HG03025 (cell line): ENCODE measurements around the gene FNDC3A.

Experiments used
- ATAC-seq: cut with Tn5 transposase; IDR thresholded peaks from one replicate; pipeline ENCODE4 v1.9.1; 2021; ENCODE audit warnings: mild to moderate bottlenecking, moderate library complexity; ENCODE audit not compliant: unreplicated experiment, low FRiP score

Gene FNDC3A

DNA sequence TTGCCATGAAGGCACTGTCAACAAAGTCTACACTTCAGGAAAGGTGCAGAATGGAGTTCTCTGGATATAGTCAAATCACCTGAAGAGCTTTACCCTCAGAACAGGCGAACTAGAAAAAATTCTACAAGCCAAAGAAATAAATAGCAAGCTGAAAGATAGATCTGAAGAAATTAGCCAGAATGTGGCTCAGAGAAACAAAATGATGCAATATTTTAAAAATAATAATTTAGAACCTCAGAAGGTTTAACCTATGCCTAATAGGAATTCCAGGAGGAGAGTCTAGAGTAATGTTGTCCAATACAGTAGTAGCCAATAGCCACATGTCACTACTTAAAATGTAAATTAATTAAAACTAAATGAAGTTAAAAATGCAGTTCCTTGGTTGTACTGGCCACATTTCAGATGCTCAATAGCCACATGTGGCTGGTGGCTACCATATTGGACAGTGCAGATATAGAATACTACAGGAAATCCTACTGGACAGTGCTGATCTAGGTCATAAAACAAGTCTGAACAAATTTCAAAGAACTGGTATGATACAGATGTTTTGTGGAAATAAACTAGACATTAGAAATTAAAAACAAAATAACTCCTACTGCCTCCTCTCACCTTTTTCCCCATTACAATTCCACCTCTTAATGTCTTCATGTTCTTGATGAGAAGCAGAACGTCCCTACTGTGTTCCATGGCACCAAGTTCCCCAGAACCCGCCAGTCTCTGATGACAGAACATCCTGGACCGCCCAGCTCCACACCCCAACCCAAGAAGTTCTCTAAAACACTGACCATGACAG, 271.3 kb downstream of the FNDC3A start:
- peak; percentile 45 for ATAC-seq

GRCh38 chr13:49247643-49248621, 272.2 kb downstream of the FNDC3A start, which contains the start of gene CDADC1:
TSS of gene CDADC1 (plus strand) at chr13:49247925. CDS start at chr13:49248038, 113 bp downstream.
- peak; percentile 90 for ATAC-seq

- ATAC-seq: no peak
These were observed 272.9 kb downstream of the FNDC3A start for GRCh38 chr13:49248622-49249002.

- ATAC-seq: no peak
These were observed 275.6 kb downstream of the FNDC3A start for GRCh38 chr13:49251326-49251725.

DNA sequence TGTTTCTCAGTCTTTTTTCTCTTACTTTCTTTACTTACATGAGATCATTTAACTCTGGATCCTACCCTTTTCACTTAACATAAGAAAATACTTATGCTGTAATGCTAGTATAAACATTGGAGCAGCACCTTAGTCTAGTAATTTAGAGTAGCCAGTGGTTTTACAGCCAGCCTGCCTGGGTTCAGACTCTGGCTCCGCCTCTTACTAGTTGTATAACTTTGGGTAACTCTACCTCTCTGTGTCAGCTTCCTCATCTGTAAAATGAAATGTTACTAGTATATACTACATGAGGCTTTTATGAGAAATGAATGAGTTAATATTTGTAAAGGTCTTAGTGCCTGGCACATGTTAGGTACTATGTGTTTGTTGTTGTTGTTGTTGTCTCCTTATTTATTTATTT, 277.6 kb downstream of the FNDC3A start:
- ATAC-seq: no peak

- ATAC-seq: no peak
These were observed 278.3 kb downstream of the FNDC3A start for GRCh38 chr13:49254007-49254406.

DNA sequence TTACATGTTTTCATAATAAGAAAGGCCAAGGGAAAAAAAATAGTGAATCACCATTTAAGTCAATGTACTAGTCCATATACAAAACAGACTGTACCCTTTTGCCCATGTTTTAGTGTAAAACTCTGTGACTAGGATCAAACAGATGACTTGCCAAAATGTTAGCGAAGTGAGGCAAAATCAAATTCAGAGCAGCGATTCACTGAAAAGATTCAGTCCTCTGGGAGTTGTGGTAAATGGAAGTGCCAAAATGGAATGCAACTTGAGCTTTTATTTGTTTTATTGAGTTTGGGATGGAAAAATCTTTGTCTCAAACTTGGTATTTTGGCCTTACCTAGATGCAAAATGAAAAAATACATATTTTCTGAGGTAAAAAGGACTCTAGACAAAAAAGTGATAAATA, 281.1 kb downstream of the FNDC3A start:
- no peak for ATAC-seq

- no peak for ATAC-seq
These were observed 282.5 kb downstream of the FNDC3A start for GRCh38 chr13:49258089-49258796.
